Sciatic nerve (tissue), 2 donors: ENCODE data around the gene PXMP2. TPM values are rescaled to one million over a fixed set of nuclear protein-coding genes. Genes with fewer than 3 reads are reported as not detected.
"Not testable (repeated sequence)": the region's sequence is repeated elsewhere in the genome, so short reads cannot be mapped to it uniquely, and the experiment has no call there.

ENCODE experiments used
- ATAC-seq: fragments of 200-7000 bp; cut with Tn5 transposase; one replicate; pipeline ENCODE4 v1.9.1; 2020; ENCODE audit warnings: mild to moderate bottlenecking, moderate library complexity
- DNase-seq: peaks from one replicate; pipeline ENCODE4 v3.0.0-alpha.2; 2020; ENCODE audit warnings: low spot score
- intact Hi-C: fragments of 100-400 bp; cut with DNase I; formaldehyde crosslinking; loops from one replicate; pipeline ENCODE4 v1.14.2; 2022
- total RNA-seq: library from RNA; stranded (reverse); fragmentation: NEBNext Ultra II Directional; extraction: Animal tissue kit (Norgen Biotek cat#: 25700); gene quantifications from one replicate; pipeline ENCODE4 v1.2.1, GENCODE V29; 2021
- donor health status: DM: no; HTN: no; CAD: no.
- donor health status: DM: no; HTN: no; CAD: no.

The PXMP2 gene
- total RNA-seq, 1 donor from 2014 or later, result 18.3 TPM

GRCh38 chr12:132736378-132736777, 49.0 kb downstream of the PXMP2 start:
- DNase-seq (no peak), ATAC-seq (no peak)
- intact Hi-C loops, result no loop called here

- intact Hi-C loops, result no loop called here
- ATAC-seq (no peak), DNase-seq (no peak)
Measured at GRCh38 chr12:132736913-132737312, 49.5 kb downstream of the PXMP2 start.

GRCh38 chr12:132739600-132740312, 52.4 kb downstream of the PXMP2 start:
- ATAC-seq (no peak), DNase-seq (no peak)
- intact Hi-C loops, result no loop called here

GRCh38 chr12:132740313-132740646, 52.9 kb downstream of the PXMP2 start:
- DNase-seq (no peak), ATAC-seq (no peak)
- intact Hi-C loops, result no loop called here

GRCh38 chr12:132740652-132741051, 53.3 kb downstream of the PXMP2 start:
- ATAC-seq (no peak), DNase-seq (no peak)
- intact Hi-C loops, result no loop called here

- intact Hi-C loops, result no loop called here
- ATAC-seq, result no peak
- no peak for DNase-seq
Measured at GRCh38 chr12:132741620-132742019, 54.2 kb downstream of the PXMP2 start.

- ATAC-seq (no peak), DNase-seq (no peak)
- intact Hi-C loops, result no loop called here
Measured at GRCh38 chr12:132743831-132744230, 56.4 kb downstream of the PXMP2 start.

- DNase-seq (no peak), ATAC-seq (no peak)
- intact Hi-C loops, result no loop called here
Measured at GRCh38 chr12:132746613-132747012, 59.2 kb downstream of the PXMP2 start.

- ATAC-seq, result no peak
- no peak for DNase-seq
- intact Hi-C loops, result no loop called here
Measured at GRCh38 chr12:132747395-132747794, 60.0 kb downstream of the PXMP2 start.

- intact Hi-C loops, result no loop called here
- ATAC-seq (no peak), DNase-seq (no peak)
Measured at GRCh38 chr12:132747896-132748295, 60.5 kb downstream of the PXMP2 start.

GRCh38 chr12:132748319-132748718, 60.9 kb downstream of the PXMP2 start:
- no peak for ATAC-seq
- no peak for DNase-seq
- intact Hi-C loops, result no loop called here

GRCh38 chr12:132753670-132754069, 66.3 kb downstream of the PXMP2 start:
- ATAC-seq, DNase-seq, intact Hi-C loops: not testable (repeated sequence)

- no peak for DNase-seq
- intact Hi-C loops, result no loop called here
- no peak for ATAC-seq
Measured at GRCh38 chr12:132754160-132754932, 67.0 kb downstream of the PXMP2 start.

Other genes with a start within 250 kb of the PXMP2 start
- 43.7 TPM for gene FBRSL1, start 197.4 kb upstream of the PXMP2 start, total RNA-seq
- gene LRCOL1, start 77.0 kb upstream of the PXMP2 start, total RNA-seq, result not detected
- gene P2RX2, start 68.8 kb upstream of the PXMP2 start, total RNA-seq, result not detected
- gene POLE, start 245 bp upstream of the PXMP2 start, total RNA-seq, result 39.2 TPM
- 12.1 TPM for gene PGAM5, start 23.3 kb downstream of the PXMP2 start, total RNA-seq
- gene ANKLE2, start 74.2 kb downstream of the PXMP2 start, total RNA-seq, result 55.9 TPM
- 60.6 TPM for gene GOLGA3, start 141.3 kb downstream of the PXMP2 start, total RNA-seq
- gene CHFR, start 200.0 kb downstream of the PXMP2 start, total RNA-seq, result 45.5 TPM